H9 (cell line): ENCODE measurements around the gene PM20D2. TPM values are rescaled to one million over a fixed set of nuclear protein-coding genes. Genes with fewer than 3 reads are reported as not detected.

Experiments
- DNase-seq: peaks from one replicate; pipeline ENCODE4 v3.0.0-alpha.2; 2017
- H2AFZ ChIP-seq: one replicate; pipeline ENCODE4 v1.6.1; 2013; ENCODE audit warnings: mild to moderate bottlenecking, low read length, control low read depth, moderate library complexity
- H2AK5ac ChIP-seq: 2 replicates; pipeline ENCODE4 v1.6.1; 2013; ENCODE audit warnings: low read length, control low read depth, mixed read lengths; ENCODE audit not compliant: insufficient read length
- H2BK120ac ChIP-seq: one replicate; pipeline ENCODE4 v1.6.1; 2013; ENCODE audit warnings: low read depth, mild to moderate bottlenecking, low read length, control low read depth, inconsistent platforms; ENCODE audit not compliant: poor library complexity, severe bottlenecking
- H2BK12ac ChIP-seq: 2 replicates; pipeline ENCODE4 v1.6.1; 2013; ENCODE audit warnings: low read length, control low read depth, mixed read lengths, low read depth; ENCODE audit not compliant: insufficient read length
- H2BK15ac ChIP-seq: 2 replicates; pipeline ENCODE4 v1.6.1; 2013; ENCODE audit warnings: low read depth, low read length, control low read depth
- H2BK20ac ChIP-seq: one replicate; pipeline ENCODE4 v1.6.1; 2013; ENCODE audit warnings: low read depth, mild to moderate bottlenecking, low read length, control low read depth, inconsistent platforms; ENCODE audit not compliant: poor library complexity, severe bottlenecking
- H2BK5ac ChIP-seq: 2 replicates; pipeline ENCODE4 v1.6.1; 2013; ENCODE audit warnings: low read length, control low read depth, mixed read lengths; ENCODE audit not compliant: insufficient read length
- H3K14ac ChIP-seq: 2 replicates; pipeline ENCODE4 v1.6.1; 2013; ENCODE audit warnings: low read length, control low read depth; ENCODE audit not compliant: insufficient read depth
- H3K18ac ChIP-seq: 2 replicates; pipeline ENCODE4 v1.6.1; 2013; ENCODE audit warnings: low read depth, mild to moderate bottlenecking, mixed read lengths, low read length, control low read depth; ENCODE audit not compliant: insufficient read length
- H3K23ac ChIP-seq: 2 replicates; pipeline ENCODE4 v1.6.1; 2013; ENCODE audit warnings: low read length, control low read depth, mixed read lengths, low read depth; ENCODE audit not compliant: insufficient read length
- H3K23me2 ChIP-seq: 2 replicates; pipeline ENCODE4 v1.6.1; 2013; ENCODE audit warnings: low read depth, mild to moderate bottlenecking, mixed read lengths, low read length, control low read depth; ENCODE audit not compliant: insufficient read length, poor library complexity, severe bottlenecking
- H3K27ac ChIP-seq: 2 replicates; pipeline ENCODE4 v1.5.1; 2013; ENCODE audit warnings: low read length, control low read depth, mixed read lengths, low read depth; ENCODE audit not compliant: insufficient read length
- H3K27me3 ChIP-seq: 2 replicates; pipeline ENCODE4 v1.6.1; 2013; ENCODE audit warnings: low read length, control low read depth, inconsistent platforms; ENCODE audit not compliant: insufficient read depth
- H3K4ac ChIP-seq: 2 replicates; pipeline ENCODE4 v1.6.1; 2013; ENCODE audit warnings: low read depth, mild to moderate bottlenecking, control low read depth, inconsistent platforms, low read length, moderate library complexity
- H3K4me1 ChIP-seq: 2 replicates; pipeline ENCODE4 v1.6.1; 2013; ENCODE audit warnings: low read length, control low read depth, inconsistent platforms; ENCODE audit not compliant: insufficient read depth
- H3K4me2 ChIP-seq: 2 replicates; pipeline ENCODE4 v1.6.1; 2013; ENCODE audit warnings: low read length, control low read depth, mixed read lengths; ENCODE audit not compliant: insufficient read length, insufficient read depth
- H3K56ac ChIP-seq: 2 replicates; pipeline ENCODE4 v1.6.1; 2013; ENCODE audit warnings: low read depth, mild to moderate bottlenecking, mixed read lengths, low read length, control low read depth; ENCODE audit not compliant: insufficient read length
- H3K79me1 ChIP-seq: 2 replicates; pipeline ENCODE4 v1.6.1; 2013; ENCODE audit warnings: low read depth, mild to moderate bottlenecking, moderate library complexity, low read length, control low read depth, inconsistent platforms; ENCODE audit not compliant: insufficient read depth, poor library complexity, severe bottlenecking
- H3K79me2 ChIP-seq: 2 replicates; pipeline ENCODE4 v1.6.1; 2013; ENCODE audit warnings: low read length, control low read depth, inconsistent platforms; ENCODE audit not compliant: insufficient read depth
- H3K9ac ChIP-seq: 2 replicates; pipeline ENCODE4 v1.6.1; 2013; ENCODE audit warnings: low read length, control low read depth, mixed read lengths; ENCODE audit not compliant: insufficient read length; ENCODE audit errors: extremely low read depth
- H3K9me3 ChIP-seq: one replicate; pipeline ENCODE4 v1.6.1; 2013; ENCODE audit warnings: low read depth, low read length, inconsistent platforms; ENCODE audit not compliant: control insufficient read depth
- H3T11ph ChIP-seq: one replicate; pipeline ENCODE4 v1.6.1; 2013; ENCODE audit warnings: mild to moderate bottlenecking, low read length, control low read depth, inconsistent platforms
- H4K20me1 ChIP-seq: one replicate; pipeline ENCODE4 v1.6.1; 2013; ENCODE audit not compliant: control insufficient read depth, insufficient read length, insufficient read depth
- H4K5ac ChIP-seq: 2 replicates; pipeline ENCODE4 v1.6.1; 2013; ENCODE audit warnings: low read depth, mild to moderate bottlenecking, mixed read lengths, low read length, control low read depth; ENCODE audit not compliant: insufficient read length
- H4K8ac ChIP-seq: replicated peaks from 2 replicates; pipeline ENCODE4 v1.6.1; 2013; ENCODE audit warnings: low read length, control low read depth, mixed read lengths, low read depth; ENCODE audit not compliant: insufficient read length
- H4K91ac ChIP-seq: 2 replicates; pipeline ENCODE4 v1.6.1; 2013; ENCODE audit warnings: low read depth, mild to moderate bottlenecking, moderate library complexity, mixed read lengths, low read length, control low read depth; ENCODE audit not compliant: insufficient read length
- H3K27ac Mint-ChIP-seq, 3 experiments: 2 replicates in 2 of 3; 3 replicates in 1 of 3; pipeline ENCODE4 v1.8.0; 2020 to 2021; ENCODE audit warnings: mixed read lengths in 3 of 3, mild to moderate bottlenecking in 1 of 3, moderate library complexity in 1 of 3
- H3K27me3 Mint-ChIP-seq: 2 replicates; pipeline ENCODE4 v1.8.0; 2021; ENCODE audit warnings: low read depth, mild to moderate bottlenecking, moderate library complexity, mixed read lengths
- H3K36me3 Mint-ChIP-seq, 3 experiments: 2 replicates in 2 of 3; 3 replicates in 1 of 3; pipeline ENCODE4 v1.8.0; 2020 to 2021; ENCODE audit warnings: low read depth in 3 of 3, mixed read lengths in 3 of 3; ENCODE audit not compliant: insufficient read depth in 1 of 3
- H3K4me1 Mint-ChIP-seq, 2 experiments: 2 replicates each; pipeline ENCODE4 v1.8.0; 2020; ENCODE audit warnings: mixed read lengths in 2 of 2
- H3K4me3 Mint-ChIP-seq, 2 experiments: 2 replicates in 1 of 2; 3 replicates in 1 of 2; pipeline ENCODE4 v1.8.0; 2020 to 2021; ENCODE audit warnings: mild to moderate bottlenecking in 2 of 2, mixed read lengths in 2 of 2, moderate library complexity in 1 of 2
- H3K9me3 Mint-ChIP-seq, 2 experiments: 2 replicates in 1 of 2; 3 replicates in 1 of 2; pipeline ENCODE4 v1.8.0; 2020; ENCODE audit warnings: mild to moderate bottlenecking in 2 of 2, mixed read lengths in 2 of 2, moderate library complexity in 1 of 2
- CTCF ChIP-seq: fragments of 200-600 bp; sonication (generic); conservative IDR thresholded peaks from 3 replicates; pipeline ENCODE4 v1.8.0; 2021; ENCODE audit warnings: antibody characterized with exemption, mild to moderate bottlenecking
- WGBS: extraction: QIAGEN DNeasy Blood & Tissue Kit; methylation state at CpG from one replicate; pipeline ENCODE4 v1.1.7; 2013; ENCODE audit warnings: missing lambda C conversion rate, low lambda C conversion rate, mixed read lengths; ENCODE audit not compliant: insufficient read length; ENCODE audit errors: extremely low coverage; 5-methylcytosine and 5-hydroxymethylcytosine counted together
- total RNA-seq: library from RNA; stranded (reverse); gene quantifications from 2 replicates; pipeline ENCODE4 v1.2.1, GENCODE V29; 2021

PM20D2 gene
- total RNA-seq, 1 experiment from 2014 or later: 8.3 TPM

GRCh38 chr6:89200706-89201215 is 54.9 kb downstream of the PM20D2 start:
- no peak overlapping the region for H2BK120ac ChIP-seq
- TF ChIP-seq CTCF: no peak
- H3K9ac ChIP-seq: no peak overlapping the region
- WGBS: no CpG with 5 or more reads among the region's 7 CpGs
- no peaks in the 10 kb centered on the region for H3K9me3 ChIP-seq
- no peak overlapping the region for H4K91ac ChIP-seq
- no peaks in the 10 kb centered on the region for H3K79me1 ChIP-seq
- Mint-ChIP-seq H3K4me3 (no peak overlapping the region), H3K27ac (no peak overlapping the region; a peak in 1 of 7 replicates), H3K4me1 (peaks cover 5 to 6% of the 10 kb centered on the region in 2 experiments), H3K27me3 (peaks cover 1% of the 10 kb centered on the region), H3K36me3 (peaks cover 0 to 2% (median 0%) of the 10 kb centered on the region in 3 experiments; a peak in 1 of 7 replicates), H3K9me3 (peaks cover under 1 to 3% of the 10 kb centered on the region in 2 experiments; a peak in 3 of 5 replicates)
- H3K27ac ChIP-seq: no peak overlapping the region
- no peak overlapping the region for H2BK5ac ChIP-seq
- no peak overlapping the region for H3K4me2 ChIP-seq
- no peak overlapping the region for H2AFZ ChIP-seq
- no peaks in the 10 kb centered on the region for H3K27me3 ChIP-seq
- H3K4me1 ChIP-seq: peaks cover 2% of the 10 kb centered on the region; the same call in 1 of the 2 replicates
- H2BK12ac ChIP-seq: no peak overlapping the region
- H2BK15ac ChIP-seq: no peak overlapping the region
- no peak overlapping the region for H4K5ac ChIP-seq
- DNase-seq: no peak
- no peak overlapping the region for H3K4ac ChIP-seq
- no peaks in the 10 kb centered on the region for H4K20me1 ChIP-seq
- no peaks in the 10 kb centered on the region for H3K23me2 ChIP-seq
- no peak overlapping the region for H2AK5ac ChIP-seq
- H3K18ac ChIP-seq: no peak overlapping the region
- no peak overlapping the region for H4K8ac ChIP-seq
- H2BK20ac ChIP-seq: no peak overlapping the region
- H3K56ac ChIP-seq: no peak overlapping the region
- H3K23ac ChIP-seq: no peak overlapping the region
- no peak overlapping the region for H3T11ph ChIP-seq
- H3K79me2 ChIP-seq: no peaks in the 10 kb centered on the region
- H3K14ac ChIP-seq: no peak overlapping the region
